GM21423 (cell line): Measurements from ENCODE around the gene SIGLEC11.
"Not testable (repeated sequence)": the region's sequence is repeated elsewhere in the genome, so short reads cannot be mapped to it uniquely, and the experiment has no call there.

Experiments
- ATAC-seq: cut with Tn5 transposase; IDR thresholded peaks from one replicate; pipeline ENCODE4 v1.9.1; 2021; ENCODE audit warnings: mild to moderate bottlenecking, moderate library complexity; ENCODE audit not compliant: unreplicated experiment

Gene SIGLEC11

DNA sequence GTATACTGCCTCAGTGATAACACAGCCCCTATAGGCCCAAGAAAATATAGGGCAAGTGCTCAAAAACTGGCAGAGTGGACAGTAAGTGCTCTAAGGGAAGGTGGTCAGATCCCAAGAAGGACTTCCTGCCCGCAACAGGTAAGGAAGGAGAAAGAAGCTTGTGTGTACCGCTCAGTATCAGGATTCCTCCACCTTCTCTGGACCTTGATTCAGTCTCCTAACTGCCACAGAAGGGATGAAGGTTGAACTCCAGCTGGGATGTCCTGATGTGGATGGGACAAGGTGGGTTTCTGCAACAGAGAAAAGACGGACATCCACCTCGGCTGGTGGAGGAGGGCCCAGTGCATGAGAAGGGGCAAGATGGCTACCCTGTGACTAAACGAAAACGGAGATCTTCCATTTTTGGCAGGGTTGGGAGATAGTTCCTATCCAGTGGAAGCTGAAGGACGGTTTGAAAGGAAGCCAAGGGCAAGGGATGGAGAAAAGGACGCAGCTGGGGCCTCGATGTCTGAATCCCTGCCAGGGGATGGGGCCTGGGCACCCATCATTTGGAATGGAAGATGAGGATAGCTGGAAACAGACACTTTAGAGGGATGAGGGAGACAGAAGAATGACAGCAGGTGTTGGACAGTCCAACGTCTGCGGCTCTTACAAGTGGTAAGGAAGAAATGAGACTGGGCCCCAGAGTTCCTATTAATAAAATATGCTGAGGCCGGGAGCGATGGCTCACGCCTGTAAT is 33.3 kb downstream of the SIGLEC11 start:
- no peak for ATAC-seq

DNA sequence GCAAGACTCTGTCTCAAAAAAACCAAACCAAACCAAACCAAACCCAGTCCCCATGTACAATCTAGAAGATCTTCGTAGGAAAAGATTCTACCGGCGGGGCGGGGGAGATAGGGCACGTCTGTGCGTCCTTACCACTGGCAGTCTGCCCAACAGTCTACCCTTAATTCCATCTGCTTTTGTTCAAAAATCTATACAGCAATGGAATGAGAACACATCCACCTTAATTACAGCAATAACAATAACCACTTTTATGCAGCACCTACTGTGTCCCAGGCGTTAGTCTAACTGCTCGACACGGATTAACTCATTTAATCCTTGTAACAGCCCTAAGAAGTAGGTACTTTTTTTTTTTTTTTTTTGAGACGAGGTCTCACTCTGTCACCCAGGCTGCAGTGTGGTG is 34.5 kb downstream of the SIGLEC11 start:
- no peak for ATAC-seq

DNA sequence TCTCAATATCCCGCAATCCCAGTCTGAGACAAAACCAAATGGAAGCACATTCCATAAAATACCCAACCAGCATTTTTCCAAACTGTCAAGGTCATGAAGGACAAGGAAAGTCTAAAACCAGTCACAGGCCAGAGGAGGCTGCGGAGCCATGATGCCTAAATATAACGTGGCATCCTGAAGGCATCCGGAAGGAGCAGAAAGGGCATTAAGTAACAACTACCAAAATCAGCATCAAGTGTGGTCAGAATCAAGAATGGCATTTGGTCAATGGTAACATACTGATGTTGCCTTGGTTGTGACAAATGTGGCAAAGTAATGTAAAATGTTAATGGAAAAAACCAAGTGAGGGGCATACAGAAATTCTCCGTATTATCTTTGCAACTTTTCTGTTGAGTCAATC is 35.5 kb downstream of the SIGLEC11 start:
- no peak for ATAC-seq

- not testable (repeated sequence) for ATAC-seq
Measured at GRCh38 chr19:49924881-49925210, 36.1 kb downstream of the SIGLEC11 start.

DNA sequence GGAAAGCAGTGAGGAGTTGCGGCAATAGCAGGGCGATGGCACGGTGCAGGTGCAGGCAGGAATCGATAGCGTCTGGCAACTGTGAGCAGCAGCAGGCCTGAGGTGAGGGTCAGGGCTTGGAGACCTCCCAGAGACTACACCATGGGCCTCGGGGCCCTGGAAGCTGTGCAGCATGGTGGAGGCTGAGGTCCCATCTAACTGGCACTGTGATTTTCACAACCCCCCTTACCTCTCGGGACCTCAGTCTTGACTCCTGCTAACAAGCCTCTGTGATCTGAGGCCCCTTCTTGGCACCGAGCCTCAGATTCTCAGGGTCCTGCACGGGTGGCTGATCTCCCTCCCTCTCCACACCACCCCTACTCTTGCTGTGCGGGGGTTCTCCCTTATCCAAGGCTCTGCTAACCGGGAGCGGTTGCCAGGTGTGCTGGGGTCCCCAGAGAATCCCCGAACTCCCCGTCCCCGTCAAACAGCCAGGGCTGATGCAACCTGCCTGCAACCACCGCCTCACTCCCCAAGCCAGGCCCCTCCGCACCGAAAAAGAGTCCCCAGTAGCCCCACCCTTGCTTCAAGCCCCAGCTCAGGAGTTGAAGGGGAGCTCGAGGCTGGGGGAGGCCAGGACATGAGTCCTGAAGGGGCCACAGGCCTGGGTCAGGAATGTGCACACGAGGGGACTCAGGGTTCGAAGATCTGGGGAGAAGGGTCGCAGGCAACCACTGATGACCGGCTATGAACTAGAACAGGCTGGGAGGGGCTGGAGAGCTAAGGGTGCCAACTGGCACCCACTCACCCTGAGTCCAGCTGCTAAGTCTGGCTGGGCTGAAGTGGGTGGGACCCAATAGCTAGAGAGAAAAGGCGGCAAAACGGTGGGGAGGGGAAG is 36.7 kb downstream of the SIGLEC11 start:
- no peak for ATAC-seq

DNA sequence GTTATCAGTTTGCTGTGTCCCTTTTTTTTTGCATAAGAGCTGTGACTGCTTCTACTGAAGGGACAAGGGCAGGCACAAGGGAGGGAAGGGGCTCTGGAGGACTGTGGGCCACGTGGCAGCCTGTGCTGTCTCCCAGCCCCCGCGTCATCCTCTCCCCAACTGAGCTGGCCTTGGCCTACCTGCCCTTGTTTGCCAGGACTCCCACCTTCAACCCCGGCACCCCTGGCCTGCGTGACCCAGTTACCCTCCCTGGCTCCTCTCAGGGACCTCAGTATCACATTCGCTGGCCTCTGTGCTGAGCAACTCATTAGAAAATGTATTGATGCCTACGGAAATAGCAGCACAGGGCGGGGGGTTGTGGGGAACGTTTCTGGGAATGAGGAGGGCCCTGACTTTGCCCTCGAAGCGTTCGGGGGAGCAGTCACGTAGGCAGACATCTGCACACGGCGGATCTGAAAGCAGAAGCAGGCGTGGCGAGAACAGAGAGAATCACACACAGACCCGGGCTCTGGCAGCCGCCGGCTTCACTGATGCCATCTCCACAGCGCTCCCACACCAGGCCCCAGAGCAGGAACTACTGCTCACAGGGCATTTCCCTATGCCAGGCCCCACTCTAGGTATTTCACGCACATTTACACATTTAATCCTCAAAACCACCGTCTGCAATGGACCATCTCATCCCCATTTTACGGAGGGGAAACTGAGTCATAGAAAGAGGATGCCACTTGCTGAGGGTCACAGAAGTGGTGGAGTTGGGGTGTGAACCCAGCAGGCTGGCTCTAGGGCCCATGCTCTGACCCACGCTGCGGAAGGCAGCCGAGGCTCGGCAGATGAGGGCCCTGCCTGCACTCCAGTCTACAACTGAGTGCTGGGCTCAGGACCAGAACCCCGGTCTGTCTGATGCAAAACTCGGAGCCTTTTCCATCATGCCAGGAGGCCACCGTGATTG is 37.6 kb downstream of the SIGLEC11 start:
- ATAC-seq = no peak

- no peak for ATAC-seq
Measured at GRCh38 chr19:49921871-49922795, 38.8 kb downstream of the SIGLEC11 start.

- ATAC-seq = no peak
Measured at GRCh38 chr19:49920624-49921363, 40.2 kb downstream of the SIGLEC11 start.

- ATAC-seq = no peak
Measured at GRCh38 chr19:49918089-49918488, 42.9 kb downstream of the SIGLEC11 start.

DNA sequence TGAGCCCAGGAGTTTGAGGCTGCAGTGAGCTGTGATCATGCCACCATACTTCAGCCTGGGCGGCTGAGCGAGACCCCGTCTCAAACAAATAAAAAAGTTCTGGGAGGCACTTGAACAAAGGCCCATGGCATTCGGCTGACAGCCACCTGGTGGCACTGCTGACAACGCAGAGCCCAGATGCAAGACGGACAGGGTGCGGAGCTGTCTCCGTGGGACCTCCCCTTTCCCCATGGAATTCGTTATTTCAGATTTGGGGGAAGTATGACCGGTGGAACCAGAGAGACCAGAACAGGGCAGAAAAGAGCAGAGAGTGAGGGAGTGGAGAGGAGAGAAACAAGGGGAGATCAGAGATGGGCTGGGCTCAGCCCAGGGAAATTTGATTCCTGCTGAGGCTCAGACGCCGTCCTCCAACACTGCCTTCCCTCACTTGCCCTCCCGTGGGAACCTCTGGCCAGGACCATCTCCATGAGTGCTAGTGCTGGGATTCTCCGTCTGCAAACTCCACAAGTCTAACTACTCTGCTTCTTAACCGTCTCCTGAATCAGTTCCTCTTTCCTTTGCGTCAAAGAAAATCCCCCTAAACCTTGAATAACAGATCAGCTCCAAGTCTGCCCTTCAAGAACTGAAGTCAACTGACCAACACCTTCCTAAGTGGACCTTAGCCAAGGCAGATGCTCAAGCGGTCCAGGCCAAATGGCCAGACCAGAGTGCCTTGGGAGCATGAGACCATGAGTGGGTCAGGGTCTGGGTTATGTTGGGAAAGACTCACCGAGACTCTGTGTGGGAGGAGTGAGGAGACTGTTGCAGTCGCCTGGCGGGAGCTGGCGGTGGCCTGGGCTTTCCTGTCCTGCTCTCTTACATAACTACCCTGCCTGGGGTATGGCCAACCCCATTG is 43.9 kb downstream of the SIGLEC11 start:
- no peak for ATAC-seq

DNA sequence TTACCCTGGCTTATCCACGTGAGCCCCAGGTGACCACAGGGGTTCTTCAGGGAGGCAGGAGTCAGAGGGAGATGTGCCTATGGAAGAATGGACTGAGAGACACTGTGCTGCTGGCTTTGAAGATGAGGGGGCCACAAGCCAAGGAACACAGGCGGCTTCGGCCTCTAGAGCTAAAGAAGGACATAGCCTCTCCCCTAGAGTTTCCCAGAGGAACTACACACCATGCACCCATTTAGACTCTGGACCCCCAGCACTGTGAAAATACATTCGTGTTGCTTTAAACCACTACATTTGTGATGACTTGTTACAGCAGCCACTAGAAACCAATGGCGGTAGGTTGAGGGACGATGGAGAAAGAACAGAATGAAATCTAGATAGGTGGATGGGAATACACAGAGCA is 45.7 kb downstream of the SIGLEC11 start:
- no peak for ATAC-seq

GRCh38 chr19:49913720-49914119 is 47.3 kb downstream of the SIGLEC11 start:
- no peak for ATAC-seq

GRCh38 chr19:49912965-49913685 is 47.8 kb downstream of the SIGLEC11 start:
- no peak for ATAC-seq

GRCh38 chr19:49911381-49912145 is 49.4 kb downstream of the SIGLEC11 start:
- no peak for ATAC-seq

DNA sequence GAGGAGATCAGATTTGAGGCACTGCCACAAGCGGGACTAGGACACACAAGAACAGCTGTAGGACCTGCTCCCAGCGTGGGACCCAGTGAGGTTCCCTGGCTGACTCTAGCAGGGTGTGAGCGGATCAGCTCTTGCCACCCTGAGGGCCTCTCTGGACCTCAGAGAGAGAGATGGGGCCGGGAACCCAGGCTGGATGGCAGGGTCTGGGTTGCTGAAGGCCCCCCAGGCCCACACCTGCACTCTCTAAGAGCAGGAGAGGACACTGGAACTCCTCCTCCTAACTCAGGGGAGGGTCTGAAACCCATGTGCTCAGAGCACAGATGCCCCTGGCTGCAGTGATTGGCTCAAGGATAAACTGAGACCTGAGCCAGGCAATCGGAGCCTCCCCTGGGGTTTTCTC is 50.8 kb downstream of the SIGLEC11 start:
- ATAC-seq = no peak

DNA sequence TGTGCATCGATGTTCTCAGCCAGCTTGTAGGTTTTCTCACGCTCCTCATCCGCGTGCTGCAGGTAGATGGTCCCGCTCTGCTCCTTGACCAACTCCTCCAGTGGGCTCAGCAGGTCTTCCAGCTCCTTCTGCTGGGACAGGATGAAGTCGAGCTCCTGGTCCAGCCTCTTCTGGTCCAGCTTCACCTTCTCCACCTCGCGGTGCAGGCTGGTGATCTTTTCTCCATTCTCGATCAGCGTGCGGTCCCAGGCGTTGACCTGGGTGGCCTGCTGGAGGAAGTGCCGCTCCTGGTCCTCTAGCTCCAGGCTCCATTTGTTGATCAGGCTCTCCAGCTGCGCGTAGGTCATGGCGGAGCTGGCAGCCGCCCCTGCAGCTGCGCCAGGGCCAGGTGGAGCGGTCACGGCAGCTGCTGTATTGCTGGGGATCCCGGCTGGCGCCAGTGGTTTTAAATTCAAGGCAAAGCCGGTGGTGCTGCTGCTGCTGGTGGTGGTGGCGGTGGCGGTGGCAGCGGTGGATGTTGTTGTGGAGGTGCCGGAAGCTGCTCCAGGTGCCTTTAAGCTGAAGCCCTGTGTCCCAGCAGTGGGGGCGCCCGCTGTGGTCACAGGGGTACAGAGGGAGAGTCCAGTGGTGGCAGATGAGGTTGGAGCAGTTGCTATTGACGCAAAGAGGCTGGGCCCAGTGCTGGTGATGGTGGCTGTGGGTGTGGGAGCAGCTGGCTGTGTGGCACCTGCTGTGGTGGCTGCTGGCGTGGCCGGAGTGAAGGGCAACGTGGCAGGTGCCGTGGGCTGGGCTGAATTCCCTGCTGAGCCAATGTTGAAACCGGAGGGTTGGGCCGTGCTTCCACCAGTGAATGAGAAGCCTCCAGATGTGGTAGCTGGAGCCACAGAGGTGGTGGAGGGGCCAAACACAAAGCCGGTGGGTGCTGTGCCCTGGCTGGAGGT is 52.2 kb downstream of the SIGLEC11 start:
- ATAC-seq = no peak
